Muscle layer of duodenum (tissue), 2 donors: ENCODE data around the gene MAPT.
"Not testable (repeated sequence)": the region's sequence is repeated elsewhere in the genome, so short reads cannot be mapped to it uniquely, and the experiment has no call there.

ENCODE experiments used
- H3K27ac ChIP-seq: one replicate; pipeline ENCODE4 v1.7.0; 2013; ENCODE audit warnings: mild to moderate bottlenecking, low read length
- H3K27me3 ChIP-seq: one replicate; pipeline ENCODE4 v1.7.0; 2013; ENCODE audit warnings: low read depth, mild to moderate bottlenecking, control low read depth, low read length
- H3K36me3 ChIP-seq, 2 donors: one replicate each; pipeline ENCODE4 v1.7.0; 2013; ENCODE audit warnings: low read length in 2 of 2, control low read depth in 1 of 2, mild to moderate bottlenecking in 1 of 2; ENCODE audit not compliant: insufficient read depth in 2 of 2, control insufficient read depth in 1 of 2
- H3K4me1 ChIP-seq, 2 donors: one replicate each; pipeline ENCODE4 v1.7.0; 2013; ENCODE audit warnings: low read length in 2 of 2, mild to moderate bottlenecking in 2 of 2, control low read depth in 1 of 2, moderate library complexity in 1 of 2; ENCODE audit not compliant: insufficient read depth in 2 of 2, control insufficient read depth in 1 of 2
- H3K4me3 ChIP-seq, 2 donors: one replicate each; pipeline ENCODE4 v1.7.0; 2013; ENCODE audit warnings: low read length in 2 of 2, low read depth in 1 of 2, mild to moderate bottlenecking in 1 of 2
- H3K9me3 ChIP-seq, 2 donors: one replicate each; pipeline ENCODE4 v1.7.0; 2013; ENCODE audit warnings: low read length in 2 of 2, control low read depth in 1 of 2, mild to moderate bottlenecking in 1 of 2; ENCODE audit not compliant: control insufficient read depth in 1 of 2
- donor health status: healthy.

The MAPT gene

DNA sequence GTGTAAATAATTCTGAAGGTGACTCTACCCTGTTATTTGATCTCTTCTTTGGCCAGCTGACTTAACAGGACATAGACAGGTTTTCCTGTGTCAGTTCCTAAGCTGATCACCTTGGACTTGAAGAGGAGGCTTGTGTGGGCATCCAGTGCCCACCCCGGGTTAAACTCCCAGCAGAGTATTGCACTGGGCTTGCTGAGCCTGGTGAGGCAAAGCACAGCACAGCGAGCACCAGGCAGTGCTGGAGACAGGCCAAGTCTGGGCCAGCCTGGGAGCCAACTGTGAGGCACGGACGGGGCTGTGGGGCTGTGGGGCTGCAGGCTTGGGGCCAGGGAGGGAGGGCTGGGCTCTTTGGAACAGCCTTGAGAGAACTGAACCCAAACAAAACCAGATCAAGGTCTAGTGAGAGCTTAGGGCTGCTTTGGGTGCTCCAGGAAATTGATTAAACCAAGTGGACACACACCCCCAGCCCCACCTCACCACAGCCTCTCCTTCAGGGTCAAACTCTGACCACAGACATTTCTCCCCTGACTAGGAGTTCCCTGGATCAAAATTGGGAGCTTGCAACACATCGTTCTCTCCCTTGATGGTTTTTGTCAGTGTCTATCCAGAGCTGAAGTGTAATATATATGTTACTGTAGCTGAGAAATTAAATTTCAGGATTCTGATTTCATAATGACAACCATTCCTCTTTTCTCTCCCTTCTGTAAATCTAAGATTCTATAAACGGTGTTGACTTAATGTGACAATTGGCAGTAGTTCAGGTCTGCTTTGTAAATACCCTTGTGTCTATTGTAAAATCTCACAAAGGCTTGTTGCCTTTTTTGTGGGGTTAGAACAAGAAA lies 109.8 kb downstream of the MAPT start:
- Histone ChIP-seq H3K36me3 (no peaks in the 10 kb centered on the region), H3K9me3 (no peaks in the 10 kb centered on the region), H3K27me3 (no peaks in the 10 kb centered on the region), H3K4me1 (peaks cover 6 to 11% of the 10 kb centered on the region in 2 donors), H3K4me3 (no peak overlapping the region), H3K27ac (peak overlapping the region; percentile 13)

DNA sequence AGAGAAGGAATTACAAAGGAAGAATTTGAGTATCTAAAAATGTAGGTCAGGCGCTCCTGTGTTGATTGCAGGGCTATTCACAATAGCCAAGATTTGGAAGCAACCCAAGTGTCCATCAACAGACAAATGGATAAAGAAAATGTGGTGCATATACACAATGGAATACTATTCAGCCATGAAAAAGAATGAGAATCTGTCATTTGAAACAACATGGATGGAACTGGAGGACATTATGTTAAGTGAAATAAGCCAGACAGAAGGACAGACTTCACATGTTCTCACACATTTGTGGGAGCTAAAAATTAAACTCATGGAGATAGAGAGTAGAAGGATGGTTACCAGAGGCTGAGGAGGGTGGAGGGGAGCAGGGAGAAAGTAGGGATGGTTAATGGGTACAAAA lies 111.7 kb downstream of the MAPT start:
- not testable (repeated sequence) for H3K4me3 ChIP-seq, H3K9me3 ChIP-seq, H3K27me3 ChIP-seq, H3K27ac ChIP-seq, H3K36me3 ChIP-seq
- H3K4me1 ChIP-seq = peaks cover 6 to 11% of the 10 kb centered on the region in 2 donors

DNA sequence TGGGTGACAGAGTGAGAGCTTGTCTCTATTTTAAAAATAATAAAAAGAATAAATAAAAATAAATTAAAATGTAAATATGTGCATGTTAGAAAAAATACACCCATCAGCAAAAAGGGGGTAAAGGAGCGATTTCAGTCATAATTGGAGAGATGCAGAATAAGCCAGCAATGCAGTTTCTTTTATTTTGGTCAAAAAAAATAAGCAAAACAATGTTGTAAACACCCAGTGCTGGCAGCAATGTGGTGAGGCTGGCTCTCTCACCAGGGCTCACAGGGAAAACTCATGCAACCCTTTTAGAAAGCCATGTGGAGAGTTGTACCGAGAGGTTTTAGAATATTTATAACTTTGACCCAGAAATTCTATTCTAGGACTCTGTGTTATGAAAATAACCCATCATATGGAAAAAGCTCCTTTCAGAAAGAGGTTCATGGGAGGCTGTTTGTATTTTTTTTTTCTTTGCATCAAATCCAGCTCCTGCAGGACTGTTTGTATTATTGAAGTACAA lies 113.2 kb downstream of the MAPT start:
- H3K9me3 ChIP-seq = no peaks in the 10 kb centered on the region

DNA sequence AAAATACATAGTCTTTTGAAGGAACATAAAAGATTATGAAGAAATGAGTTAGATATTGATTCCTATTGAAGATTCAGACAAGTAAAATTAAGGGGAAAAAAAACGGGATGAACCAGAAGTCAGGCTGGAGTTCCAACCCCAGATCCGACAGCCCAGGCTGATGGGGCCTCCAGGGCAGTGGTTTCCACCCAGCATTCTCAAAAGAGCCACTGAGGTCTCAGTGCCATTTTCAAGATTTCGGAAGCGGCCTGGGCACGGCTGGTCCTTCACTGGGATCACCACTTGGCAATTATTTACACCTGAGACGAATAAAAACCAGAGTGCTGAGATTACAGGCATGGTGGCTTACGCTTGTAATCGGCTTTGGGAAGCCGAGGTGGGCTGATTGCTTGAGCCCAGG lies 114.2 kb downstream of the MAPT start:
- no peaks in the 10 kb centered on the region for H3K36me3 ChIP-seq
- peaks cover 3 to 5% of the 10 kb centered on the region in 2 donors for H3K4me1 ChIP-seq
- H3K27ac ChIP-seq = no peak overlapping the region
- H3K4me3 ChIP-seq = no peak overlapping the region
- no peaks in the 10 kb centered on the region for H3K27me3 ChIP-seq
- no peaks in the 10 kb centered on the region for H3K9me3 ChIP-seq

More for the DNA sequence above, 113.2 kb downstream of the MAPT start:
- Histone ChIP-seq H3K27me3 (no peaks in the 10 kb centered on the region), H3K27ac (no peak overlapping the region), H3K36me3 (no peaks in the 10 kb centered on the region), H3K4me3 (no peak overlapping the region), H3K4me1 (peaks cover 6 to 11% of the 10 kb centered on the region in 2 donors)

DNA sequence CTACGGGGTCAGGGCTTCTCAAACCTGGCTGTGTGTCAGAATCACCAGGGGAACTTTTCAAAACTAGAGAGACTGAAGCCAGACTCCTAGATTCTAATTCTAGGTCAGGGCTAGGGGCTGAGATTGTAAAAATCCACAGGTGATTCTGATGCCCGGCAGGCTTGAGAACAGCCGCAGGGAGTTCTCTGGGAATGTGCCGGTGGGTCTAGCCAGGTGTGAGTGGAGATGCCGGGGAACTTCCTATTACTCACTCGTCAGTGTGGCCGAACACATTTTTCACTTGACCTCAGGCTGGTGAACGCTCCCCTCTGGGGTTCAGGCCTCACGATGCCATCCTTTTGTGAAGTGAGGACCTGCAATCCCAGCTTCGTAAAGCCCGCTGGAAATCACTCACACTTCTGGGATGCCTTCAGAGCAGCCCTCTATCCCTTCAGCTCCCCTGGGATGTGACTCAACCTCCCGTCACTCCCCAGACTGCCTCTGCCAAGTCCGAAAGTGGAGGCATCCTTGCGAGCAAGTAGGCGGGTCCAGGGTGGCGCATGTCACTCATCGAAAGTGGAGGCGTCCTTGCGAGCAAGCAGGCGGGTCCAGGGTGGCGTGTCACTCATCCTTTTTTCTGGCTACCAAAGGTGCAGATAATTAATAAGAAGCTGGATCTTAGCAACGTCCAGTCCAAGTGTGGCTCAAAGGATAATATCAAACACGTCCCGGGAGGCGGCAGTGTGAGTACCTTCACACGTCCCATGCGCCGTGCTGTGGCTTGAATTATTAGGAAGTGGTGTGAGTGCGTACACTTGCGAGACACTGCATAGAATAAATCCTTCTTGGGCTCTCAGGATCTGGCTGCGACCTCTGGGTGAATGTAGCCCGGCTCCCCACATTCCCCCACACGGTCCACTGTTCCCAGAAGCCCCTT lies 115.6 kb downstream of the MAPT start:
- no peak overlapping the region for H3K27ac ChIP-seq
- no peaks in the 10 kb centered on the region for H3K4me1 ChIP-seq
- no peak overlapping the region for H3K4me3 ChIP-seq
- H3K27me3 ChIP-seq = no peaks in the 10 kb centered on the region
- H3K36me3 ChIP-seq = no peaks in the 10 kb centered on the region
- no peaks in the 10 kb centered on the region for H3K9me3 ChIP-seq

DNA sequence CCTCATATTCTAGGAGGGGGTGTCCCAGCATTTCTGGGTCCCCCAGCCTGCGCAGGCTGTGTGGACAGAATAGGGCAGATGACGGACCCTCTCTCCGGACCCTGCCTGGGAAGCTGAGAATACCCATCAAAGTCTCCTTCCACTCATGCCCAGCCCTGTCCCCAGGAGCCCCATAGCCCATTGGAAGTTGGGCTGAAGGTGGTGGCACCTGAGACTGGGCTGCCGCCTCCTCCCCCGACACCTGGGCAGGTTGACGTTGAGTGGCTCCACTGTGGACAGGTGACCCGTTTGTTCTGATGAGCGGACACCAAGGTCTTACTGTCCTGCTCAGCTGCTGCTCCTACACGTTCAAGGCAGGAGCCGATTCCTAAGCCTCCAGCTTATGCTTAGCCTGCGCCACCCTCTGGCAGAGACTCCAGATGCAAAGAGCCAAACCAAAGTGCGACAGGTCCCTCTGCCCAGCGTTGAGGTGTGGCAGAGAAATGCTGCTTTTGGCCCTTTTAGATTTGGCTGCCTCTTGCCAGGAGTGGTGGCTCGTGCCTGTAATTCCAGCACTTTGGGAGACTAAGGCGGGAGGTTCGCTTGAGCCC lies 116.3 kb downstream of the MAPT start:
- Histone ChIP-seq H3K9me3 (no peaks in the 10 kb centered on the region), H3K4me3 (no peak overlapping the region), H3K36me3 (no peaks in the 10 kb centered on the region), H3K4me1 (no peaks in the 10 kb centered on the region), H3K27ac (no peak overlapping the region), H3K27me3 (no peaks in the 10 kb centered on the region)

DNA sequence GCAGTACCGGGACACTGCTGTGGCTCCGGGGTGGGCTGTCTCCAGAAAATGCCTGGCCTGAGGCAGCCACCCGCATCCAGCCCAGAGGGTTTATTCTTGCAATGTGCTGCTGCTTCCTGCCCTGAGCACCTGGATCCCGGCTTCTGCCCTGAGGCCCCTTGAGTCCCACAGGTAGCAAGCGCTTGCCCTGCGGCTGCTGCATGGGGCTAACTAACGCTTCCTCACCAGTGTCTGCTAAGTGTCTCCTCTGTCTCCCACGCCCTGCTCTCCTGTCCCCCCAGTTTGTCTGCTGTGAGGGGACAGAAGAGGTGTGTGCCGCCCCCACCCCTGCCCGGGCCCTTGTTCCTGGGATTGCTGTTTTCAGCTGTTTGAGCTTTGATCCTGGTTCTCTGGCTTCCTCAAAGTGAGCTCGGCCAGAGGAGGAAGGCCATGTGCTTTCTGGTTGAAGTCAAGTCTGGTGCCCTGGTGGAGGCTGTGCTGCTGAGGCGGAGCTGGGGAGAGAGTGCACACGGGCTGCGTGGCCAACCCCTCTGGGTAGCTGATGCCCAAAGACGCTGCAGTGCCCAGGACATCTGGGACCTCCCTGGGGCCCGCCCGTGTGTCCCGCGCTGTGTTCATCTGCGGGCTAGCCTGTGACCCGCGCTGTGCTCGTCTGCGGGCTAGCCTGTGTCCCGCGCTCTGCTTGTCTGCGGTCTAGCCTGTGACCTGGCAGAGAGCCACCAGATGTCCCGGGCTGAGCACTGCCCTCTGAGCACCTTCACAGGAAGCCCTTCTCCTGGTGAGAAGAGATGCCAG lies 117.6 kb downstream of the MAPT start:
- no peaks in the 10 kb centered on the region for H3K27me3 ChIP-seq
- H3K9me3 ChIP-seq = no peaks in the 10 kb centered on the region
- H3K4me3 ChIP-seq = no peak overlapping the region
- no peaks in the 10 kb centered on the region for H3K4me1 ChIP-seq
- no peaks in the 10 kb centered on the region for H3K36me3 ChIP-seq
- no peak overlapping the region for H3K27ac ChIP-seq

DNA sequence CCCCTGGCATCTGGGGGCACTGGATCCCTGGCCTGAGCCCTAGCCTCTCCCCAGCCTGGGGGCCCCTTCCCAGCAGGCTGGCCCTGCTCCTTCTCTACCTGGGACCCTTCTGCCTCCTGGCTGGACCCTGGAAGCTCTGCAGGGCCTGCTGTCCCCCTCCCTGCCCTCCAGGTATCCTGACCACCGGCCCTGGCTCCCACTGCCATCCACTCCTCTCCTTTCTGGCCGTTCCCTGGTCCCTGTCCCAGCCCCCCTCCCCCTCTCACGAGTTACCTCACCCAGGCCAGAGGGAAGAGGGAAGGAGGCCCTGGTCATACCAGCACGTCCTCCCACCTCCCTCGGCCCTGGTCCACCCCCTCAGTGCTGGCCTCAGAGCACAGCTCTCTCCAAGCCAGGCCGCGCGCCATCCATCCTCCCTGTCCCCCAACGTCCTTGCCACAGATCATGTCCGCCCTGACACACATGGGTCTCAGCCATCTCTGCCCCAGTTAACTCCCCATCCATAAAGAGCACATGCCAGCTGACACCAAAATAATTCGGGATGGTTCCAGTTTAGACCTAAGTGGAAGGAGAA lies 118.2 kb downstream of the MAPT start:
- no peak overlapping the region for H3K4me3 ChIP-seq
- no peaks in the 10 kb centered on the region for H3K27me3 ChIP-seq
- H3K27ac ChIP-seq = no peak overlapping the region
- no peaks in the 10 kb centered on the region for H3K4me1 ChIP-seq
- H3K36me3 ChIP-seq = no peaks in the 10 kb centered on the region
- no peaks in the 10 kb centered on the region for H3K9me3 ChIP-seq

DNA sequence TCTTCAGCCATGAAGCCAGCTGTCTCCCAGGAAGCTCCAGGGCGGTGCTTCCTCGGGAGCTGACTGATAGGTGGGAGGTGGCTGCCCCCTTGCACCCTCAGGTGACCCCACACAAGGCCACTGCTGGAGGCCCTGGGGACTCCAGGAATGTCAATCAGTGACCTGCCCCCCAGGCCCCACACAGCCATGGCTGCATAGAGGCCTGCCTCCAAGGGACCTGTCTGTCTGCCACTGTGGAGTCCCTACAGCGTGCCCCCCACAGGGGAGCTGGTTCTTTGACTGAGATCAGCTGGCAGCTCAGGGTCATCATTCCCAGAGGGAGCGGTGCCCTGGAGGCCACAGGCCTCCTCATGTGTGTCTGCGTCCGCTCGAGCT lies 118.8 kb downstream of the MAPT start:
- Histone ChIP-seq H3K27me3 (no peaks in the 10 kb centered on the region), H3K4me3 (no peak overlapping the region), H3K36me3 (no peaks in the 10 kb centered on the region), H3K9me3 (no peaks in the 10 kb centered on the region), H3K4me1 (no peaks in the 10 kb centered on the region), H3K27ac (no peak overlapping the region)

DNA sequence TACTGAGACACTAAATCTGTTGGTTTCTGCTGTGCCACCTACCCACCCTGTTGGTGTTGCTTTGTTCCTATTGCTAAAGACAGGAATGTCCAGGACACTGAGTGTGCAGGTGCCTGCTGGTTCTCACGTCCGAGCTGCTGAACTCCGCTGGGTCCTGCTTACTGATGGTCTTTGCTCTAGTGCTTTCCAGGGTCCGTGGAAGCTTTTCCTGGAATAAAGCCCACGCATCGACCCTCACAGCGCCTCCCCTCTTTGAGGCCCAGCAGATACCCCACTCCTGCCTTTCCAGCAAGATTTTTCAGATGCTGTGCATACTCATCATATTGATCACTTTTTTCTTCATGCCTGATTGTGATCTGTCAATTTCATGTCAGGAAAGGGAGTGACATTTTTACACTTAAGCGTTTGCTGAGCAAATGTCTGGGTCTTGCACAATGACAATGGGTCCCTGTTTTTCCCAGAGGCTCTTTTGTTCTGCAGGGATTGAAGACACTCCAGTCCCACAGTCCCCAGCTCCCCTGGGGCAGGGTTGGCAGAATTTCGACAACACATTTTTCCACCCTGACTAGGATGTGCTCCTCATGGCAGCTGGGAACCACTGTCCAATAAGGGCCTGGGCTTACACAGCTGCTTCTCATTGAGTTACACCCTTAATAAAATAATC lies 119.3 kb downstream of the MAPT start:
- Histone ChIP-seq H3K27ac (no peak overlapping the region), H3K9me3 (no peaks in the 10 kb centered on the region), H3K36me3 (no peaks in the 10 kb centered on the region), H3K4me3 (no peak overlapping the region), H3K4me1 (no peaks in the 10 kb centered on the region), H3K27me3 (no peaks in the 10 kb centered on the region)
